Liver (tissue), 9 donors: ENCODE measurements around the gene C19orf67. TPM values are rescaled to one million over a fixed set of nuclear protein-coding genes. Genes with fewer than 3 reads are reported as not detected.

Source experiments
- DNase-seq: peaks from one replicate; pipeline ENCODE4 v3.0.0-alpha.2; 2017; ENCODE audit warnings: low spot score
- H3K27ac ChIP-seq, 2 donors: one replicate each; pipeline ENCODE4 v1.7.0; 2013; ENCODE audit warnings: inconsistent platforms in 2 of 2, low read length in 2 of 2, control low read depth in 1 of 2, low read depth in 1 of 2, mild to moderate bottlenecking in 1 of 2
- H3K27me3 ChIP-seq, 4 donors: one replicate each; pipeline versions ENCODE4 v1.6.1 to v1.7.0; 2013; ENCODE audit warnings: low read length in 3 of 4, inconsistent platforms in 1 of 4, mild to moderate bottlenecking in 1 of 4, moderate library complexity in 1 of 4; ENCODE audit not compliant: control insufficient read depth in 4 of 4, insufficient read depth in 4 of 4
- H3K36me3 ChIP-seq, 4 donors: one replicate each; pipeline versions ENCODE4 v1.6.1 to v1.7.0; 2013; ENCODE audit warnings: low read length in 3 of 4, mild to moderate bottlenecking in 3 of 4, low read depth in 1 of 4, moderate library complexity in 1 of 4; ENCODE audit not compliant: control insufficient read depth in 4 of 4, insufficient read depth in 3 of 4
- H3K4me1 ChIP-seq, 4 donors: one replicate each; pipeline versions ENCODE4 v1.6.1 to v1.7.0; 2013; ENCODE audit warnings: low read length in 3 of 4, mild to moderate bottlenecking in 3 of 4, moderate library complexity in 1 of 4; ENCODE audit not compliant: control insufficient read depth in 4 of 4, insufficient read depth in 4 of 4
- H3K4me3 ChIP-seq, 3 donors: one replicate each; pipeline versions ENCODE4 v1.6.1 to v1.7.0; 2013; ENCODE audit warnings: low read length in 3 of 3, control low read depth in 1 of 3, low read depth in 1 of 3, mild to moderate bottlenecking in 1 of 3
- H3K9ac ChIP-seq, 2 donors: one replicate each; pipeline ENCODE4 v1.7.0; 2013; ENCODE audit warnings: low read length in 2 of 2, mild to moderate bottlenecking in 2 of 2, moderate library complexity in 2 of 2, control low read depth in 1 of 2, low read depth in 1 of 2
- H3K9me3 ChIP-seq, 4 donors: one replicate each; pipeline versions ENCODE4 v1.6.1 to v1.7.0; 2013; ENCODE audit warnings: low read length in 3 of 4; ENCODE audit not compliant: control insufficient read depth in 4 of 4
- ATF3 ChIP-seq: IDR thresholded peaks from 2 replicates; pipeline ENCODE4 v1.6.1; 2016; ENCODE audit warnings: antibody characterized with exemption
- EGR1 ChIP-seq, 2 donors: IDR thresholded peaks; 2 replicates each; pipeline ENCODE4 v1.6.1; 2016 to 2018; ENCODE audit warnings: antibody characterized with exemption in 2 of 2, low read depth in 2 of 2
- FOXA1 ChIP-seq: IDR thresholded peaks from 2 replicates; pipeline ENCODE4 v1.6.1; 2016; ENCODE audit warnings: antibody characterized with exemption
- FOXA2 ChIP-seq: IDR thresholded peaks from 2 replicates; pipeline ENCODE4 v1.6.1; 2016; ENCODE audit warnings: antibody characterized with exemption
- GABPA ChIP-seq, 2 donors: IDR thresholded peaks in 1 of 2; conservative IDR thresholded peaks in 1 of 2; 2 replicates each; pipeline ENCODE4 v1.6.1; 2016; ENCODE audit warnings: antibody characterized with exemption in 2 of 2, mild to moderate bottlenecking in 1 of 2, moderate library complexity in 1 of 2
- HNF4A ChIP-seq, 2 donors: conservative IDR thresholded peaks; 2 replicates each; pipeline ENCODE4 v1.6.1; 2016; ENCODE audit warnings: antibody characterized with exemption in 2 of 2, mild to moderate bottlenecking in 2 of 2
- HNF4G ChIP-seq: IDR thresholded peaks from 2 replicates; pipeline ENCODE4 v1.6.1; 2016; ENCODE audit warnings: antibody characterized with exemption
- JUND ChIP-seq, 2 donors: IDR thresholded peaks; 2 replicates each; pipeline ENCODE4 v1.6.1; 2016; ENCODE audit warnings: antibody characterized with exemption in 2 of 2
- MAX ChIP-seq: IDR thresholded peaks from 2 replicates; pipeline ENCODE4 v1.6.1; 2016; ENCODE audit warnings: antibody characterized with exemption
- NR2F2 ChIP-seq: IDR thresholded peaks from 2 replicates; pipeline ENCODE4 v1.6.1; 2016; ENCODE audit warnings: antibody characterized with exemption
- RAD21 ChIP-seq, 2 donors: IDR thresholded peaks; 2 replicates each; pipeline ENCODE4 v1.6.1; 2016; ENCODE audit warnings: antibody characterized with exemption in 2 of 2, mild to moderate bottlenecking in 2 of 2
- REST ChIP-seq: IDR thresholded peaks from 2 replicates; pipeline ENCODE4 v1.6.1; 2016; ENCODE audit warnings: antibody characterized with exemption, mild to moderate bottlenecking
- RXRA ChIP-seq, 2 donors: IDR thresholded peaks; 2 replicates each; pipeline ENCODE4 v1.6.1; 2017 to 2018; ENCODE audit warnings: antibody characterized with exemption in 2 of 2, mild to moderate bottlenecking in 1 of 2
- SP1 ChIP-seq: IDR thresholded peaks from 2 replicates; pipeline ENCODE4 v1.6.1; 2018; ENCODE audit warnings: antibody characterized with exemption, mild to moderate bottlenecking
- TAF1 ChIP-seq: conservative IDR thresholded peaks from 2 replicates; pipeline ENCODE4 v1.6.1; 2016; ENCODE audit warnings: antibody characterized with exemption, mild to moderate bottlenecking
- YY1 ChIP-seq: IDR thresholded peaks from 2 replicates; pipeline ENCODE4 v1.6.1; 2016; ENCODE audit warnings: antibody characterized with exemption, mild to moderate bottlenecking
- WGBS: extraction: QIAGEN DNeasy Blood & Tissue Kit; methylation state at CpG from one replicate; pipeline ENCODE4 v1.1.7; 2013; 5-methylcytosine and 5-hydroxymethylcytosine counted together
- polyA plus RNA-seq, 2 donors: library from polyadenylated mRNA; stranded (reverse) in 1 of 2; unstranded in 1 of 2; fragments of 200-250 nt in 1 of 2; fragments of >200 nt in 1 of 2; fragmentation: Nextera tagmentation in 1 of 2; extraction: Ambion mirVana in 1 of 2; gene quantifications; one replicate each; pipeline versions ENCODE4 v1.2.1 to v1.2.3, GENCODE V29; 2013 to 2015
- total RNA-seq, 2 donors: library from RNA; depleted of rRNA; stranded (reverse); fragments of >200 nt; gene quantifications; one replicate each; pipeline ENCODE4 v1.2.3, GENCODE V29; 2014
- TF ChIP-seq, protein P1 (sequence below): fragments of 150-350 bp; IDR thresholded peaks from 2 replicates; pipeline ENCODE4 v1.5.1; 2017; ENCODE audit warnings: improper control_type of control experiment, low read depth, low read length; ENCODE audit not compliant: missing input control
- TF ChIP-seq, protein P2 (sequence below): IDR thresholded peaks from 2 replicates; pipeline ENCODE4 v1.6.1; 2016; ENCODE audit warnings: antibody characterized with exemption
- donor health status: healthy.
- donor health status: healthy.
- donor health status: healthy.
- donor health status: healthy.
- donor health status: healthy.

C19orf67 gene
- total and polyA plus RNA-seq, 4 donors, result 0.25 TPM; not detected in 3

DNA sequence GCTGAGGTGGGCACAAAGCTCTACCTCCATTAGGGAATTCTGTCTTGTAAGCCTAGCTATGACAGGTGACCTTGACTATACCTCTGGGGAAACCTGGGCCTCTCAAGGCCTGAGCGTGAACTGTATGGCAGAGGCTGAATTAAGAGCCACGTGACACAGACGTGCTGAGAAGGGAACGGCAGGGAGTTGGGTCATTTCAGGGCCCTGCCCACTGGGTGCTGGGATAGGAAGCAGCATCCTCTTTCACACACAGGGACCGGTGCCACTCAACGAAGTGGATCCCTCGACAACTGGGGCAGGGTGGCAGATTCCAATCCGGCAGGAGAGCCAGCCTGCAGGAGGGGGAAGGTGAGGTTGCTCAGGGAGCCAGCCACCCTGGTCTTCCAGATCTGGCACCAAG, 41.6 kb upstream of the C19orf67 start:
- no peak overlapping the region for H3K27ac ChIP-seq
- H3K9ac ChIP-seq, result no peak overlapping the region
- no peaks in the 10 kb centered on the region for H3K9me3 ChIP-seq
- 89% methylated on average over 8 of the region's 8 CpGs for WGBS
- H3K4me3 ChIP-seq, result no peak overlapping the region
- no peaks in the 10 kb centered on the region for H3K27me3 ChIP-seq
- peaks cover 0 to 8% (median 1%) of the 10 kb centered on the region in 4 donors for H3K4me1 ChIP-seq
- DNase-seq, result no peak
- no peaks in the 10 kb centered on the region for H3K36me3 ChIP-seq
- TF ChIP-seq FOXA2 (no peak), YY1 (no peak), RAD21 (IDR thresholded peaks at IDR 0.05) (no peak), REST (no peak), ATF3 (no peak), NR2F2 (no peak), RXRA (IDR thresholded peaks at IDR 0.05) (no peak), JUND (IDR thresholded peaks at IDR 0.05) (no peak), HNF4G (no peak), TAF1 (no peak), EGR1 (IDR thresholded peaks at IDR 0.05; ENCODE audit: low read depth in 2 of 2) (no peak), FOXA1 (no peak), MAX (no peak), HNF4A (conservative IDR thresholded peaks at IDR 0.05) (no peak), GABPA (IDR thresholded peaks at IDR 0.05 in 1 of 2, conservative IDR thresholded peaks at IDR 0.05 in 1 of 2) (no peak), SP1 (no peak)
- TF ChIP-seq, protein P1, sequence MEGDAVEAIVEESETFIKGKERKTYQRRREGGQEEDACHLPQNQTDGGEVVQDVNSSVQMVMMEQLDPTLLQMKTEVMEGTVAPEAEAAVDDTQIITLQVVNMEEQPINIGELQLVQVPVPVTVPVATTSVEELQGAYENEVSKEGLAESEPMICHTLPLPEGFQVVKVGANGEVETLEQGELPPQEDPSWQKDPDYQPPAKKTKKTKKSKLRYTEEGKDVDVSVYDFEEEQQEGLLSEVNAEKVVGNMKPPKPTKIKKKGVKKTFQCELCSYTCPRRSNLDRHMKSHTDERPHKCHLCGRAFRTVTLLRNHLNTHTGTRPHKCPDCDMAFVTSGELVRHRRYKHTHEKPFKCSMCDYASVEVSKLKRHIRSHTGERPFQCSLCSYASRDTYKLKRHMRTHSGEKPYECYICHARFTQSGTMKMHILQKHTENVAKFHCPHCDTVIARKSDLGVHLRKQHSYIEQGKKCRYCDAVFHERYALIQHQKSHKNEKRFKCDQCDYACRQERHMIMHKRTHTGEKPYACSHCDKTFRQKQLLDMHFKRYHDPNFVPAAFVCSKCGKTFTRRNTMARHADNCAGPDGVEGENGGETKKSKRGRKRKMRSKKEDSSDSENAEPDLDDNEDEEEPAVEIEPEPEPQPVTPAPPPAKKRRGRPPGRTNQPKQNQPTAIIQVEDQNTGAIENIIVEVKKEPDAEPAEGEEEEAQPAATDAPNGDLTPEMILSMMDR, result no peak
- TF ChIP-seq, protein P2, sequence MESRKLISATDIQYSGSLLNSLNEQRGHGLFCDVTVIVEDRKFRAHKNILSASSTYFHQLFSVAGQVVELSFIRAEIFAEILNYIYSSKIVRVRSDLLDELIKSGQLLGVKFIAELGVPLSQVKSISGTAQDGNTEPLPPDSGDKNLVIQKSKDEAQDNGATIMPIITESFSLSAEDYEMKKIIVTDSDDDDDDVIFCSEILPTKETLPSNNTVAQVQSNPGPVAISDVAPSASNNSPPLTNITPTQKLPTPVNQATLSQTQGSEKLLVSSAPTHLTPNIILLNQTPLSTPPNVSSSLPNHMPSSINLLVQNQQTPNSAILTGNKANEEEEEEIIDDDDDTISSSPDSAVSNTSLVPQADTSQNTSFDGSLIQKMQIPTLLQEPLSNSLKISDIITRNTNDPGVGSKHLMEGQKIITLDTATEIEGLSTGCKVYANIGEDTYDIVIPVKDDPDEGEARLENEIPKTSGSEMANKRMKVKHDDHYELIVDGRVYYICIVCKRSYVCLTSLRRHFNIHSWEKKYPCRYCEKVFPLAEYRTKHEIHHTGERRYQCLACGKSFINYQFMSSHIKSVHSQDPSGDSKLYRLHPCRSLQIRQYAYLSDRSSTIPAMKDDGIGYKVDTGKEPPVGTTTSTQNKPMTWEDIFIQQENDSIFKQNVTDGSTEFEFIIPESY, result no peak
